A549 (cell line): ENCODE data around the gene KCNMA1. TPM values are rescaled to one million over a fixed set of nuclear protein-coding genes. Genes with fewer than 3 reads are reported as not detected.

Experiments
- ATAC-seq, 2 experiments: fragments of 200-7000 bp in 1 of 2; fragments of >200 bp in 1 of 2; cut with Nextera tagmentation in 1 of 2; cut with Tn5 transposase in 1 of 2; 3 replicates each; pipeline versions ENCODE4 v1.8.0 to v1.9.1; 2018 to 2020; ENCODE audit warnings: mild to moderate bottlenecking in 1 of 2, moderate library complexity in 1 of 2
- CTCF ChIA-PET: fragments of 300-600 bp; sonication (Branson Sonifier 250); formaldehyde crosslinking; extraction: SDS; loops from one replicate; lab custom pipeline; 2021; ENCODE audit warnings: antibody characterized with exemption, inconsistent platforms; lab: Yijun Ruan, JAX
- POLR2A ChIA-PET: fragments of 350-600 bp; formaldehyde crosslinking; extraction: SDS; loops from one replicate; lab custom pipeline; 2021; ENCODE audit warnings: antibody characterized with exemption, inconsistent platforms; lab: Yijun Ruan, JAX
- DNase-seq, 2 experiments: peaks; one replicate each; pipeline versions ENCODE4 v3.0.0 to v3.0.0-alpha.2; 2011 to 2016; ENCODE audit warnings: low read depth in 1 of 2, low spot score in 1 of 2
- FAIRE-seq: peaks from 2 replicates; lab custom pipeline; 2011; peaks lifted over from hg19 to GRCh38; lab: Jason Lieb, UNC
- H3K27ac ChIP-seq, 2 experiments: fragments of >200 bp; sonication (Bioruptor Twin); formaldehyde crosslinking; 3 replicates each; pipeline ENCODE4 v1.5.1; 2016 to 2017
- H3K4me1 ChIP-seq: fragments of >200 bp; sonication (Bioruptor Twin); formaldehyde crosslinking; 3 replicates; pipeline ENCODE4 v1.6.1; 2016
- H3K4me2 ChIP-seq: fragments of >200 bp; sonication (Bioruptor Twin); formaldehyde crosslinking; 3 replicates; pipeline ENCODE4 v1.6.1; 2016
- H3K4me3 ChIP-seq: fragments of >200 bp; sonication (Bioruptor Twin); formaldehyde crosslinking; 3 replicates; pipeline ENCODE4 v1.5.1; 2016
- H3K9me3 ChIP-seq: fragments of >200 bp; sonication (Bioruptor Twin); formaldehyde crosslinking; 3 replicates; pipeline ENCODE4 v1.6.1; 2016
- BHLHE40 ChIP-seq: IDR thresholded peaks from 2 replicates; pipeline ENCODE4 v1.6.1; 2012; ENCODE audit warnings: low read depth, low read length, inconsistent platforms
- CEBPB ChIP-seq, 2 experiments: fragments of >200 bp in 1 of 2; sonication (Bioruptor Twin) in 1 of 2; formaldehyde crosslinking in 1 of 2; IDR thresholded peaks; 2 replicates each; pipeline ENCODE4 v1.6.1; 2012 to 2016
- CHD4 ChIP-seq: fragments of 200-600 bp; sonication (generic); IDR thresholded peaks from 2 replicates; pipeline ENCODE4 v1.6.1; 2016; ENCODE audit warnings: antibody characterized with exemption, mild to moderate bottlenecking, borderline replicate concordance
- E2F6 ChIP-seq: IDR thresholded peaks from 2 replicates; pipeline ENCODE4 v1.6.1; 2012; ENCODE audit warnings: low read depth, borderline replicate concordance
- ELK1 ChIP-seq: fragments of 150-350 bp; IDR thresholded peaks from 2 replicates; pipeline ENCODE4 v1.6.1; 2014; ENCODE audit warnings: low read depth, mild to moderate bottlenecking, low read length
- FOXS1 ChIP-seq: fragments of 250-450 bp; sonication (Bioruptor Pico); IDR thresholded peaks from 2 replicates; pipeline ENCODE4 v1.5.0; 2020; ENCODE audit warnings: mild to moderate bottlenecking, moderate library complexity
- HOXB5 ChIP-seq: fragments of 250-450 bp; sonication (Bioruptor Pico); IDR thresholded peaks from 2 replicates; pipeline ENCODE4 v1.5.0; 2020; ENCODE audit warnings: mild to moderate bottlenecking, moderate library complexity
- JUNB ChIP-seq: fragments of >200 bp; sonication (Bioruptor Twin); formaldehyde crosslinking; IDR thresholded peaks from 2 replicates; pipeline ENCODE4 v1.6.1; 2016
- MAX ChIP-seq: IDR thresholded peaks from 2 replicates; pipeline ENCODE4 v1.6.1; 2012
- MAZ ChIP-seq: fragments of 150-350 bp; IDR thresholded peaks from 2 replicates; pipeline ENCODE4 v1.6.1; 2014; ENCODE audit warnings: antibody characterized with exemption, low read depth, low read length, borderline replicate concordance
- NPAS2 ChIP-seq: fragments of 250-450 bp; sonication (Bioruptor Pico); IDR thresholded peaks from 2 replicates; pipeline ENCODE4 v1.8.0; 2022; ENCODE audit warnings: mild to moderate bottlenecking, moderate library complexity, borderline replicate concordance
- NR3C1 ChIP-seq: fragments of >200 bp; sonication (Bioruptor Twin); formaldehyde crosslinking; IDR thresholded peaks from 3 replicates; pipeline ENCODE4 v1.6.1; 2017
- PBX3 ChIP-seq: IDR thresholded peaks from 2 replicates; pipeline ENCODE4 v1.6.1; 2012
- RAD21 ChIP-seq, 2 experiments: fragments of >200 bp in 1 of 2; sonication (Bioruptor Twin) in 1 of 2; formaldehyde crosslinking in 1 of 2; IDR thresholded peaks in 1 of 2; conservative IDR thresholded peaks in 1 of 2; 2 replicates in 1 of 2; 3 replicates in 1 of 2; pipeline ENCODE4 v1.6.1; 2012 to 2018; ENCODE audit warnings: inconsistent platforms in 1 of 2
- SMC3 ChIP-seq: fragments of >200 bp; sonication (Bioruptor Twin); formaldehyde crosslinking; IDR thresholded peaks from 3 replicates; pipeline ENCODE4 v1.6.1; 2018; ENCODE audit warnings: inconsistent platforms
- SREBF2 ChIP-seq: fragments of 450-650 bp; IDR thresholded peaks from 2 replicates; pipeline ENCODE4 v1.6.1; 2014; ENCODE audit warnings: mild to moderate bottlenecking, moderate library complexity
- TFCP2L1 ChIP-seq: fragments of 250-450 bp; sonication (Bioruptor Pico); IDR thresholded peaks from 2 replicates; pipeline ENCODE4 v1.5.0; 2021; ENCODE audit warnings: mild to moderate bottlenecking
- ZNF302 ChIP-seq: fragments of 250-450 bp; sonication (Bioruptor Pico); IDR thresholded peaks from 2 replicates; pipeline ENCODE4 v1.9.0; 2021; ENCODE audit warnings: inconsistent platforms, mild to moderate bottlenecking, moderate library complexity
- ZSCAN20 ChIP-seq: fragments of 250-450 bp; sonication (Bioruptor Pico); IDR thresholded peaks from 2 replicates; pipeline ENCODE4 v1.8.0; 2022; ENCODE audit warnings: mild to moderate bottlenecking, moderate library complexity
- WGBS: methylation state at CpG from one replicate; pipeline ENCODE4 v1.1.6; 2017; ENCODE audit errors: missing lambda C conversion rate; 5-methylcytosine and 5-hydroxymethylcytosine counted together
- polyA plus RNA-seq, 4 experiments: library from polyadenylated mRNA; depleted of rRNA in 3 of 4; stranded (reverse); fragments of >200 nt; fragmentation: RNase III in 1 of 4; extraction: RNeasy Plus Mini Kit Qiagen cat#74134 plus additional on column Dnase treatment in 1 of 4; gene quantifications; 2 replicates in 3 of 4; 3 replicates in 1 of 4; pipeline ENCODE4 v1.2.3, GENCODE V29; 2011 to 2017
- TF ChIP-seq, protein P1 (sequence below): fragments of 250-450 bp; sonication (Bioruptor Pico); IDR thresholded peaks from 2 replicates; pipeline ENCODE4 v1.5.0; 2021; ENCODE audit warnings: mild to moderate bottlenecking, moderate library complexity, borderline replicate concordance

The KCNMA1 gene
- polyA plus RNA-seq, 2 of the 4 experiments (the other 2 are of a cell fraction) = 14.9 to 30.6 TPM

GRCh38 chr10:77236029-77236428 lies 401.6 kb downstream of the KCNMA1 start (continued):
- TF ChIP-seq JUNB = no peak
- no peak for TF ChIP-seq RAD21 (conservative IDR thresholded peaks at IDR 0.05 in 1 of 2, IDR thresholded peaks at IDR 0.05 in 1 of 2)

GRCh38 chr10:77234599-77234998 lies 403.0 kb downstream of the KCNMA1 start:
- H3K4me2 ChIP-seq = no peak overlapping the region
- FAIRE-seq = no peak
- POLR2A ChIA-PET = no interaction called here

DNA sequence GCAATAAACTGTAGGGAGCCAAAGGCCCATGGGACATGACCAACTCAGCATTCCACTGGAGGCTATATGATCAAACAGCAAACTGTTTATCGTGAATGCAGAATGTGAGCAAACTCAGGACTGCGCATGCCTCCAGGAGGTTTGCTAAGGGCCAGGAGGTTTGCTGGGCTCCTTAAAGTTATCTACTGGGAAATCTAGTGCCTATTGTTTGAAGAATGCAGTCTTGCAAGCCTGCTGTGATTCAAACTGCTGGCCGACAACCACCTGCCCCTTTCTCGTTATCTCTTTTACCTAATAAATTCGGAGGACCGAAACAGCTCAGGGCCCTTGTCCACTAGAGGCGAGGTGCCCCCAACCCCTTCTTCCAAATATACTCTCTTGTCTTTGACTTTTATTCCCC lies 404.1 kb downstream of the KCNMA1 start:
- ChIA-PET CTCF (no interaction called here), POLR2A (no interaction called here)
- FAIRE-seq (no peak), ATAC-seq (no peak), DNase-seq (no peak)
- H3K27ac ChIP-seq = no peak overlapping the region
- H3K4me2 ChIP-seq = no peak overlapping the region
- H3K9me3 ChIP-seq = no peaks in the 10 kb centered on the region
- H3K4me3 ChIP-seq = no peak overlapping the region
- H3K4me1 ChIP-seq = peaks cover 4% of the 10 kb centered on the region; the same call in 2 of the 3 replicates
- TF ChIP-seq ELK1 (no peak), MAZ (no peak), SMC3 (no peak), E2F6 (no peak), NR3C1 (no peak), CHD4 (no peak), BHLHE40 (no peak), SREBF2 (no peak), MAX (no peak), HOXB5 (CRISPR knock-in tag) (no peak), NPAS2 (no peak)
- TF ChIP-seq, protein P1, sequence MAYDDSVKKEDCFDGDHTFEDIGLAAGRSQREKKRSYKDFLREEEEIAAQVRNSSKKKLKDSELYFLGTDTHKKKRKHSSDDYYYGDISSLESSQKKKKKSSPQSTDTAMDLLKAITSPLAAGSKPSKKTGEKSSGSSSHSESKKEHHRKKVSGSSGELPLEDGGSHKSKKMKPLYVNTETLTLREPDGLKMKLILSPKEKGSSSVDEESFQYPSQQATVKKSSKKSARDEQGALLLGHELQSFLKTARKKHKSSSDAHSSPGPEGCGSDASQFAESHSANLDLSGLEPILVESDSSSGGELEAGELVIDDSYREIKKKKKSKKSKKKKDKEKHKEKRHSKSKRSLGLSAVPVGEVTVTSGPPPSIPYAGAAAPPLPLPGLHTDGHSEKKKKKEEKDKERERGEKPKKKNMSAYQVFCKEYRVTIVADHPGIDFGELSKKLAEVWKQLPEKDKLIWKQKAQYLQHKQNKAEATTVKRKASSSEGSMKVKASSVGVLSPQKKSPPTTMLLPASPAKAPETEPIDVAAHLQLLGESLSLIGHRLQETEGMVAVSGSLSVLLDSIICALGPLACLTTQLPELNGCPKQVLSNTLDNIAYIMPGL = no peak
- 91% methylated on average over 7 of the region's 7 CpGs for WGBS

More at GRCh38 chr10:77234599-77234998, 403.0 kb downstream of the KCNMA1 start:
- no peak for ATAC-seq
- H3K9me3 ChIP-seq = no peaks in the 10 kb centered on the region
- TF ChIP-seq E2F6 (no peak), ZSCAN20 (CRISPR knock-in tag) (no peak), NPAS2 (no peak), CEBPB (IDR thresholded peaks at IDR 0.05) (no peak), ZNF302 (CRISPR knock-in tag) (no peak), TFCP2L1 (CRISPR knock-in tag) (no peak), PBX3 (no peak), FOXS1 (CRISPR knock-in tag) (no peak)
- TF ChIP-seq, protein P1 = no peak
- TF ChIP-seq, all 56 proteins: peak for 0
- H3K4me3 ChIP-seq = no peak overlapping the region
- no peak for DNase-seq
- 50% methylated on average over 1 of the region's 1 CpG for WGBS
- CTCF ChIA-PET = interaction anchor here (0.7 to 1.2 kb wide), 2 partner anchors 16 to 1197 kb away, joined by 3 to 4 read pairs; no protein-coding TSS in a partner anchor
- peaks cover 4% of the 10 kb centered on the region; the same call in 2 of the 3 replicates for H3K4me1 ChIP-seq
- no peak overlapping the region for H3K27ac ChIP-seq
